ENCODE data around the gene OSBPL1A. TPM values are rescaled to one million over a fixed set of nuclear protein-coding genes. Genes with fewer than 3 reads are reported as not detected.

Gene OSBPL1A
- total RNA-seq, 1 donor from 2014 or later, result 42.9 TPM

GRCh38 chr18:24262087-24262486, 135.5 kb downstream of the OSBPL1A start:
- intact Hi-C loops (cut with DNase I), result no loop called here
- Histone ChIP-seq H3K27me3 (no peaks in the 10 kb centered on the region), H3K9me3 (peaks cover 0 to 4% of the 10 kb centered on the region in 2 donors), H3K4me3 (no peak overlapping the region), H3K4me1 (peaks cover 0 to 4% of the 10 kb centered on the region in 2 donors), H3K36me3 (no peaks in the 10 kb centered on the region), H3K27ac (no peak overlapping the region)
- no peak for TF ChIP-seq CTCF (IDR thresholded peaks at IDR 0.05)
- no peak for DNase-seq (ENCODE audit: low spot score in 2 of 2)

- H3K27ac ChIP-seq, result no peak overlapping the region
- DNase-seq (ENCODE audit: low spot score in 2 of 2), result no peak
- no peak for TF ChIP-seq CTCF (IDR thresholded peaks at IDR 0.05)
- intact Hi-C loops (cut with DNase I), result no loop called here
- no peak overlapping the region for H3K4me3 ChIP-seq
- no peaks in the 10 kb centered on the region for H3K36me3 ChIP-seq
- H3K27me3 ChIP-seq, result no peaks in the 10 kb centered on the region
- peaks cover 0 to 4% of the 10 kb centered on the region in 2 donors for H3K4me1 ChIP-seq
- peaks cover 0 to 12% of the 10 kb centered on the region in 2 donors for H3K9me3 ChIP-seq
Measured at GRCh38 chr18:24259869-24260641, 137.6 kb downstream of the OSBPL1A start.

GRCh38 chr18:24254071-24254470, 143.6 kb downstream of the OSBPL1A start:
- no peaks in the 10 kb centered on the region for H3K4me1 ChIP-seq
- intact Hi-C loops (cut with DNase I), result no loop called here
- H3K27ac ChIP-seq, result no peak overlapping the region
- H3K27me3 ChIP-seq, result no peaks in the 10 kb centered on the region
- H3K9me3 ChIP-seq, result peaks cover 0 to 12% of the 10 kb centered on the region in 2 donors
- TF ChIP-seq CTCF (IDR thresholded peaks at IDR 0.05), result no peak
- no peak for DNase-seq (ENCODE audit: low spot score in 2 of 2)
- H3K36me3 ChIP-seq, result no peaks in the 10 kb centered on the region
- H3K4me3 ChIP-seq, result no peak overlapping the region

- Histone ChIP-seq H3K9me3 (no peaks in the 10 kb centered on the region), H3K36me3 (no peaks in the 10 kb centered on the region), H3K4me1 (no peaks in the 10 kb centered on the region), H3K4me3 (no peak overlapping the region), H3K27me3 (no peaks in the 10 kb centered on the region), H3K27ac (no peak overlapping the region)
- no peak for TF ChIP-seq CTCF (IDR thresholded peaks at IDR 0.05)
- DNase-seq (ENCODE audit: low spot score in 2 of 2), result no peak
- intact Hi-C loops (cut with DNase I), result loop anchor here (10.0 kb wide), 1 partner anchor 75 kb away; no protein-coding TSS in a partner anchor
Measured at GRCh38 chr18:24249716-24250115, 147.9 kb downstream of the OSBPL1A start.

GRCh38 chr18:24248359-24248758, 149.3 kb downstream of the OSBPL1A start:
- Histone ChIP-seq H3K27me3 (no peaks in the 10 kb centered on the region), H3K4me1 (no peaks in the 10 kb centered on the region), H3K36me3 (no peaks in the 10 kb centered on the region), H3K9me3 (no peaks in the 10 kb centered on the region), H3K27ac (no peak overlapping the region), H3K4me3 (no peak overlapping the region)
- no peak for TF ChIP-seq CTCF (IDR thresholded peaks at IDR 0.05)
- no peak for DNase-seq (ENCODE audit: low spot score in 2 of 2)
- intact Hi-C loops (cut with DNase I), result loop anchor here (10.0 kb wide), 1 partner anchor 76 kb away; no protein-coding TSS in a partner anchor
